DMS 273 treated with DMSO at 0.1 percent for 48 hours (cell line): ENCODE measurements around the gene ATF7.
A peak's percentile ranks its signal among the peaks of the same experiment; 100 is the strongest.

ENCODE experiments used
- DNase-seq: peaks from one replicate; lab custom pipeline; 2025; lab: John Stamatoyannopoulos, UW

ATF7 gene

DNA sequence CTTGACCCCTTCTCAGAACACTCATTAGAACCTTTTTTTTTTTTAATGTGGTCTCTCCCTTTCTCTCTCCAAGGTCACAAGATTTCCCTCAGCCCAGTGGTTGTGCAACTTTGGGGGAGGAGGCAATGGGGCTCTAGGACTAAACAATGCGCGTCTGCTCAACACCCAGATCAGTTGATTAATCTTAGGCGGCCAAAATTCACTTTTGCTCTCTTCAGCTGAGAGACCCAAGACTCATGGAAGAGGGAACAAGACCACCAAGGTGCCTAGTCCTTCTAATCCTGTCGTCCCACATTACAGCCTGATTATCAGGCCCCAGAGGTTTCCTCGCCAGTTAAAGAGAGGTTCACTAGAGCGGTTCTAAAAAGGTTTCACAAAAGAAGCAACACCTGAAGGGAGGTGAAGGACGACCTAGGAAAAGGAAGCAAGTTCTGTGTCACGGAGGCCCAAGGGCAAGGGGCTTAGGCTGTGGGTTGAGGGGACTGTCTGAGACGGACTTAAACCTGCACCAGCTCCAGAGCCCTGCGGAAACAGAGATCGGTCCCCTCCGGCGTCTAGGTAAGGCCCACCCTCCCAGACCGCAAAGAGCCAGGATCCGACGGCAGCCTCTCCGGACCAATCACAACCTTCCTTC lies 125.9 kb downstream of the ATF7 start:
- no peak for DNase-seq

GRCh38 chr12:53499266-53500141 lies 126.7 kb downstream of the ATF7 start, which contains the start of gene MAP3K12:
MAP3K12 (minus strand) TSS chr12:53499458; CDS start chr12:53487391, 12,067 bp downstream.
- no peak for DNase-seq

DNA sequence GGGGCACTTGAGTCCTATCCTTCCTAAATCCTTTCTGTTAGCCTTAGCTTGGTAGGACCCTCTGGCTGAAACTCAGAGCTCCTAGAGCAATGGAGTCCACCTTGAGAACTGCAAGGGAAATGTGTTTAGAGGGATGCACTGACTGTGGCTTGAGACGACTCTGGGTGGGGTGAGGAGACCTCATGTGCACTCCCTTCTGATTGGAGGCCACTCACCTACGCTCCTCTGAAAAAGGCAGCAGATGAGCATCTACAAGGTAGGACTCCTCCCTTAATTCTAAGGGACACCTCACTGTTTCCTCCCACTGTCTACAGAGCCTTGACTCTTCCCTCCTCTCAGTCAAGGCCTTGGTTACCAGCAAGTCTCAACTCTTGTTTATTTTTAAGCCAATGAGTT lies 127.9 kb downstream of the ATF7 start:
- no peak for DNase-seq

GRCh38 chr12:53497461-53497860 lies 128.7 kb downstream of the ATF7 start:
- DNase-seq, result no peak

DNA sequence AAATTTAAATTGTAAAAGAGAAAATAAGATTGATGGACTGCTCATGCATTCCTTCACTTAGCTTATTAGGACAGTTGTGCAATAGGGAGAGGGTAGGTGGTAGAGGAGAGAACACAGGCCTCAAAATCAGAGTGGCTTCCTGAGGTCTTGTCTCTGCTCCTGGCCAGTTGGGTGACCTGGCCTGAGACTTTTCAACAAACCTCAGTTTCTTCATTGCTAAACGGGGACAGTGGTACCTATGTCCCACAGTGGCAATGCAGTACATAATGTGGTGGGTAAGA lies 129.5 kb downstream of the ATF7 start:
- DNase-seq, result no peak

DNA sequence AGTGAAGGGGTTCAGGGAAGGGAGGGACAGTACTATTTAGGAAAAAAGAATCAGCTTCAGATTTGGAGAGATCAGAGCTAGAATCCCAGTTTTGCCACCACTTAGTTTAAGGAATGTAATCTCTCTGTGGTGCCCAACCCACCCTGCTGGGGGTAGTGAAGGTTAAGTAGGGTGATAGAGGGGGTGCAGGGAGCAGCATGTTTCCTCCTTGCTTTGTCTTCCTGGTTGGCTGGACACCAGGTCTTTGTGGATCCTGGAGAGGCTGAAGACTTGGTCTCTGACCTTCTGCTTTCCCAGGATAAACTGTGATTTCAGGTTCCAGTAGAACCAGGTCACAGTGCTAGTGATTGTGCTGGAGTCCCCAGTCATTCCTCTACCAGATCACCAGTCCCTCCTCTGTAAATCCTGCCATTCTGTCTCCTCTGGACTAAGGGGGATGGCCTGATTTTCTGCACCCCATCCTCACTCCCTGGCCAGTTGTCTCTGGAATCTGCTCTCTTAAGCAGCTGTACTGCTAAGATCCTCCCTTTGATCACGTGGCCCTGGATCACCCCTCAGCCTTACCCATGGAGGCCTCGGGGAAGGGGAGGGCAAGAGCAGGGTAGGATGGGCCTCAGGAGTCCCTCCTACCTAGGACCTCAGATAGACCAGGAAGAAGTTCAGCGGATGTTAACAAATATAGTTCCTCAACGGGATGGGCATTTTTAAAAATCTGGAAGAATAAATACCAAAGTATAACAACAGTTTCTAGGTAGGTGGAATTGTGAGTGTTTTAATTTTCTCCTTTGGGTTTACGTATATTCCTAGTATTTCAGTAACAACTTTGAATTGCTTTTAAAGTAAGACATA lies 130.1 kb downstream of the ATF7 start:
- DNase-seq, result no peak

DNA sequence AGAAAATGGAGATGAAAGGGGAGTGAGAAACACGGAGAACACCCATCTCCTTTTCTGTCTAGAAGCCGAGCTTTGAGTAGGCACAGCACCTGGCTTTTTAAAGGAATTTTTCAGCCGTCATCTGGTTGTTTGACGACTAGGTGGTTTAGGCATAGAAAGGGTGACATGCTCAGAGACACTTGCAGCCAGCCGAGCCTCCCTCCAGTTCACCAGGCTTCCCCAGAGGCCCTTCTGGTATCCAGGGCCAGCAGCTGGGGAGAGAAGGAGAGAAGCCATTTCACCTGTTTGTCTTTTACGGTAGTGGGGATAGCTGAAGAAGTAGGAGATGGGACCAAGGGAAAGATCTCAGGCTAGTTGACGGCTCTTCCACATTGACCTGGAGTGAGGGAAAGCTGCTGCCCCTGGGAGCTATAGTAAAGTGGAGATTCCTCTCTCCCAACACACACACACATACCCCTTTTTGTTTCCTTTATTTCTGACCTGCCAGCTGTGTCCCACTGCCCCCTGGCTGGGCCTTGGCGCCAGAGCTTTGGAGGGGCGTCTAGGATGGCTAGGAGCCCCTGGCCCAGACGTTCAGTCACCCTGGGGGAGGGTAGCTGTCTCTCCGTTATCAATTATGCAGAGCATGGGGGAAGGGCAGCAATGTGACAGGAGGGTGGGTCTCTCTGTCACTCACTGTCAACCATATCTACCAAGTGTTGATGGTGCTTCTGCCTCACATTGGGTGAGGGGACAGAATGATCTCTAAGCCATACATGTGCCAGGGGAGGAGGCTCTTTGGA lies 132.4 kb downstream of the ATF7 start:
- DNase-seq, result no peak

DNA sequence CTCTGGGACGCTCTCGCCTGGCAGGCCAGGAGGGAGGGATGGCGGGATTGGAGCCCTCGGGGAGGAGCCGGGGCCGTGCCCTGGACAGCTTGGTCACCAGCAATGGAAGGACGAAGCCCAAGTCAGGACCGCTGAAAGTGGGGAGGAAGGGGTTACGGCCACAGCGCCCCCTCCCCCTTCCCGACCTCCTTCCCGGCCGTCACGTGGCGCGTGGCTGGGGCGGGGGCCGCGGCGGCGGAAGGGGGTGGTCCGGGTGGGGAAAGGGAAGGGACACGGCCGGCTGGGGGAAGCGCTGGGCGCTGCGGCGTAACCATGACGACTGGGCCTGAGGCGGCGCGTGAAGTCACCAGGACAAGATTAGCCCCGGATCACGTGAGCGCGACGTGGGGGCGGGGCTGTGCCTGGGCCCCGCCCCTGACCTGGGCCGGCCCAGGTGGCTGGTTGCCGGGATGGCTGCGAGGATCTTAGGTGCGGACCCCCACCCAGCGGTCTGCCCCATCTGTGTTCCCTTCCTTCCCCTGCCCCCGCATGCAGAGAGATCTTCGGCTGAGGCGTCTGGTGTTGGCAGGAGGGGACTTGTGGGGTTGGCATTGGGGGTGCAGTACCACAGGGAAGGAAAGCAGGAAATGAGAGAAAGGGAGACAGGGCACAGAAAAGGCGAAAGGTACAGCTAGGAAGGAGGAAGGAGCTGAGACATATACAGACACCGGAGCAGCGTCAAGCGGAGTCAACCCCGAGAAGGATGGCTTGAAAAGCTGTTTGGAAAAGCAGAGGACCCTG lies 133.2 kb downstream of the ATF7 start:
- peak; percentile 41 for DNase-seq

- DNase-seq, result no peak
Observed at GRCh38 chr12:53492188-53492587, 134.0 kb downstream of the ATF7 start.

- DNase-seq, result no peak
Observed at GRCh38 chr12:53489242-53489864, 136.8 kb downstream of the ATF7 start.

DNA sequence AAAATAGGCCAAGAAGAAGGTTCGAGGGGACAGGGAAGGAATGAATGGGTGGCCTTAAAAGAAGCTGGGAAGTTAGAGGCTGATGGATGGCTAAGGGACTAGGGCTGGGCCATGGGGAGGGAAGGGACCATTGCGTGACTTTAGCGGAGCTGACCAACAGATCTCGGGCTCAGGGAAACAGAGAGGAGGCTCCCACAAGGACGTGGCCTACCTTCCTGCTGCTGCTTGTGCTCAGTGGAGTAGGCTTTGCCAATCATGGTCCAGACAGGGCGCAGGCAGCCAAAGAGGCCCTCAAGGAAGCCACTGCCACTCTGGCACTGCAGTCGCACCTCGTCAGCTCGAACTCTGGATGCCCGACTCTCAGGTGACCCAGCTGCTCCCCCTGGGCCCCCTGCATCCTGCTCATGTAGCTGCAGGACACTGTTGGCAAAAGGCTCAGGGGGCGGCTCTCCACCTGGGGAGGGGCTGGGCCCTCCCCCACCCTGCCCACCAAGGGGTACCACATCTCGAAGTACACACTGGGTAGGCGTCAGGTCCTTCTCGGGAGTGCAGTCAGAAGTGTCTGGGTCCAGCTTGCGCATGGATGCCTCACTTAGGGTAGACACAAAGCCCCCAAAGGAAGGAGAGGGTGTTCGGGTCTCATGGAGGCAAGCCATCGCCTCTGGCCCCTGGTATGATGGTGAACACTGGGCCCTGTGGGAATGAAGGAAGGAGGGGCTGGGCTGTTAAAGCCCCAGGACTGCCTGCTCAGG lies 139.3 kb downstream of the ATF7 start:
- DNase-seq, result no peak

DNA sequence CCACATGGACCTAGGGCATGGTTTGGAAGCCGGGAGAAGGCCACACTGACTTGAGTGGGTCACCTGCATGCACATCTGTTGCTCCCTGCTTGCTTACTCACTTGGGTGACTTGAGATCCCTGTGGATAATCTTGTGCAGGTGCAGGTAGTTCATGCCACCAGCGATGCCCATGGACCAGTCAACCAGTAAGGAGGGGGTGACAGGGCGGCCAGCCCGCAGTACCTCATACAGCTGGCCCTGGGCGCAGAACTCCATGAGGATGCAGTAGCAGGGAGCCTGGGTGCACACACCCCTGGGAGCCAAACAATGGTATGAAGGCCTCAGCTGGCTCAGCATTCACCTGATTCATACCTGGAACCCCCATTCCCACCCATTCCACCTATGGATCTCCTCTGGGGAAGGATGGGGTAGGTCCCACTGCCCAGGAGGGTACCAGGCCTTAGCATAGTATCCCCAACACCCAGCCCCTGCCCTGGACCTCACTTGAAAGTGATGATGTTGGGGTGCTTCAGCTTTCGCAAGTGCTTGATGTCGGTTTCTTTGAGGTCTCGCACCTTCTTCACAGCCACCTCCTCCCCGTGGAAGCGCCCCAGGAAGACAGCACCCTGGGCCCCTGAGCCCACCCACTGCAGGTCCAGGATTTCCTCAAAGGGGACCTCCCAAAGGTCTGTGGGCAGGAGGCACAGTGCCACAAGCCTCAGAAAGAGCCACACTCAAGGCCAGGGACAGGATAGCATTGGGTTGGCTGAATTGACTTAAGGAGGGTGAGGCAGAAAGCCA lies 140.0 kb downstream of the ATF7 start:
- no peak for DNase-seq

DNA sequence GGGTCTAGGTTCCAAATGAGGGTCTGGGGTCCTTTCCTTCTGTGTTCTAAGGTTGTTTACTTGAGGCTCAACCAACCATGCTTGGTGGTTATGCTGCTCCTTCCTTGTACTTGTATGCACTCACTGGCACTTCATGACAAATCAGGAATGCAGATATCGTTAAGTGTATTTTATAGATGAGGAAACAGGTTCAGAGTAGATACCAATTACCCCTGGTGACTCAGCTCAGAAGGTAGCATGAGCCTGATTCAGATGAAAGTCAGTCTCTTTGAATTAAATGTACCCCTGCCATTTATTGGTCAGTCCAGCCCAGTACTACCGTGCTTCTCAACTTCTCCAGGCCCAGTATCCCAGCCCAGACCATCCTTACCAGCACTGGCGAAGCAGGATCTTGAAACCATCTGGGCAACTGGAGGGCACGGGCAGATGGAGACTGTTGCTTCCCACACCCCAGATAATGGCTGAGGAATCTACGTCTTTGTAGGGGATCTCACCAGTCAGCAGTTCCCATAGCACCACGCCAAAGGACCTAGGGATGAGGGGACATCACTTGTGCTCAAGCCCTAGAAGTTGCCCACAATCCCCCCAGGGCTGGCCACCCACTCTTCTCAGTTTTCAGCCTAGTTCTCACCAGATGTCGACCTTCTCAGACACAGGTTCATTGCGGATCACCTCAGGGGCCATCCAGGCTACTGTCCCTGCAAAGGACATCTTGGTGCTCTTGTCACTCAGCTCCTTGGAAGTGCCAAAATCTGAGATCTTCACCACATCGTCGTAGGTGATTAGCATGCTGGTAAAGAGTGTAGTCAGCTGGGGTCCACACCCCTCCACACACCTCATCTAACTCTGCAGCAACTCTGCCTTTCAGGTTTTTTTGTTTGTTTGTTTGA lies 141.3 kb downstream of the ATF7 start:
- no peak for DNase-seq

DNA sequence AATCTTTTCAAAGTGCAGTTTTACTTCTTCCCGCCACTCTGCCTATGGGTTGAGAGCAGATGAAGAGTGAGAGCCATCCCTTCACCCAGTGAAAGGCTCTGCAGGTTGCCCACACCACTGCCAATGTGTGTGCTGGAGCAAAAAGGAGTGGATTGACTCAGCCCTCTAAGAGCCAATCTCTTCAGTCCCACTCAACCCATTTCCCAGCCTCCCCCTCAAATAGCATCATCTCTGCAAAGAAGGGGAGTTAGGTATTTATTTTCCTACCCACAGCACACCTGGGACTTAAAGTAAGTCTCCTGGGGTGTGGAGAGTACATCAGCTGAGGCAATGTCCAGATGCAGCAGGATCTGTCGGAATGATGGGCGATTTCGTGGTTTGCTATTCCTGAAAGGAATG lies 142.2 kb downstream of the ATF7 start:
- no peak for DNase-seq

DNA sequence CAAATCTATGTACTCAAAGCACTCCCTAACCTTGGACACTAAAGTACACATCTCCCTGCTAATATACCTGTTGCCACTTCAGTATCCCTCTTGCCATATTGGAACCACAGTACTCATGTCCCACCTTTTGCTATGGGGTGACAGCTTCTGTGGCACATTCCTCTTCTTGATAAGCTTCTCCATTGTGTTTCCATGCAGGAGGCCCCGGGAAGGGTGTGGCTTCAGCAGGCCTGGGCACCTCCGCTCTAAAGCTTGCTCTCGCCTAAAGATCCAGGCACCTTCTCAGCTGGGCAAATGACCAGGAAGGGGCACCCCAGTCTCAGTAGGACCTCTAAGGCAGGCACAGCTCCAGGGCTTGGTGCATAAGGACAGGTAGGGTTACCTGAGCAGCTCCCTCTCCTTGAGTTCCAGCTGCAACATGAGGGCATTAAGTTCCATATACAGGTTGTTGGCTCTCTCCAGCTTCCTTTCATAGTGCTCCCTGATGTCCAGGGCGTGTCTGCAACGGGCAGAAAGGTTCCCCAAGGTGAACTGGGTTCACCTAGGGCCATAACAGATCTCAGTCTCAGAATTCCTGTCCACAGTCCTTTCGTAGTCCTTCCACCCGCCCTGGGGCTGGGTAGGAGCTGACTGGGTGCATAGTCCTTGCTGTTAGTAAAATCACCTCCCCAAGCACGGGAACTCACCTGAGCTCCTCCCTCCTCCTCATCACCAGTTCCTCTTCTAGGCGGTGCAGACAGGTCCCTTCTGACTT lies 142.8 kb downstream of the ATF7 start:
- no peak for DNase-seq

DNA sequence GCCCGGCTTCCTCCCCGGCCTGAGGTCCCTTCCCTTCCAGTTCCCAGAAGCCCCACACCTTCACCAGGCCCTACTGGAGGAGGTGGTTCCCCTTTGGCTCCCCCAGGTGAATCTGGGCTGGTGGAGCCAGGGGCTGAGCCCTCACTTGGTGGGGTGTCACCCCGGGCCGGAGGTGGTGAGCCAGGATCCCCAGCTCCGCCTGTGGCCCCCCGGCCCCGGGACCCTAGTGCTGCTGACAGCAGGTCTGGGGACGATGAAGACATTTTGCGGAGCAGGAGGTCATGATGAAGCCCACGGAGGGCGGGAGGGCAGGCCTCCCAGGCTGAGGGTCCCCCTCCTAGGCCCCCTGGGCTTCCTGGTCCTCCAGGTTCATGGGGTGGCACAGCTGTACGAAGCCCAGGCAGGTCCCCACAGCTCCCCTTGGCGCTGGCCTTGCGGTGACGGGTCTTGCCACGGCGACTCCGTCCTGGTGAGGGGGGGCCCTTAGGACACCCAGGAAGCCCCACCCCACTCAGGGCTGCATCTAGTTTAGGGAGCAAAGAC lies 143.5 kb downstream of the ATF7 start:
- no peak for DNase-seq

DNA sequence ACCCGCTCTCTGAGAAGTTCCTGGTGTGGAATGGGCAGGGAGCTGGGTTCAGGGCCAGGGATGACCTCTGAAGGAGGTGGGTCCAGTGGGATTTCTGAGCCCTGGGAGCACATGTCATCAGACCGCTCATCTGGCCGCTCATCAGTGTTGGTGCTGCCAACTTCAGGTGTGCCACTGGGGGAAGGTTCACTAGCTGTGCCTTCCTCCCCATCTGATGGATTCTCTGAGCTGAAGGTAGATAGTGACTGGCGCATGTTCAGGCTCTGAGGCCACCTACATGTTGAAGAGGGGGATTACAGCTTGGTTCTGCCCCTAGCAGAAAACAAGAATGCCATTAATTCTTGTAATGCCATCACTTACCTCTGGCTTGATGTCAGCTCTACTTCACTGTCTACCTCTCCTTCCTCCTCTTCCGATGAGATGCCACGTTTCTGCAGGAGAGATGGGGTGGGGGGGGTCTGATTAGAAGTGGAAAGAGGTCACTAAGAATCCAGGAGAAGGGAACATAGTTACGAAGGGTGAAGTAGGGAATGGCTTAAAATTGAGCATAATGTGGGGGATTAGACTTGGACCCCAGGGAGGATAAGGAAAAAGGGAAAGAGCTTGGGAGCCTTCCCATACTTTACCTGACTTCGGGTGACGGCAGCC lies 144.1 kb downstream of the ATF7 start:
- DNase-seq, result no peak
